Heart left ventricle (tissue), 13 donors: Measurements from ENCODE around the gene SLCO3A1.

Experiments
- POLR2A ChIP-seq, 2 donors: fragments of 450-650 bp; IDR thresholded peaks; one replicate each; pipeline ENCODE4 v1.6.1; 2017; ENCODE audit warnings: antibody characterized with exemption in 2 of 2, mild to moderate bottlenecking in 2 of 2, moderate library complexity in 2 of 2
- TF ChIP-seq, protein P1 (sequence below), 12 donors: fragments of 200-600 bp; sonication (generic) in 4 of 12; IDR thresholded peaks; one replicate each; pipeline versions ENCODE4 v1.5.0 to v1.8.0; 2018 to 2022; ENCODE audit warnings: antibody characterized with exemption in 12 of 12, mild to moderate bottlenecking in 5 of 12
- donor health status: ischemic (EF 13 %, LVEDD 7.1; RV severe dilation, severe dysfunction).
- donor health status: DM: no; HTN: yes; CAD: no.
- donor health status: DM: no; HTN: no; CAD: no.
- donor health status: ischemic (EF 25% LVEDD 6.9; RV normal size, moderate dysfunction).
- donor health status: ischemic (EF 25% LVEDD 5.7; RV mildly dilated, moderate dysfunction).
- donor health status: ischemic (EF 35%, LVEDD 5.7; RV mildly dilated, moderate dysfunction).
- donor health status: nonischemic (EF 11% LVEDD 7.7; RV severe dilation, severe dysfunction).
- donor health status: DM: yes; HTN: yes; CAD: no.
- donor health status: PGD.
- donor health status: ischemic (EF 29% LVEDD 5.4; RV normal size, mild dysfunction).
- donor health status: nonischemic (EF 23%, LVEDD 6.1; RV moderate dilation, normal function).

DNA sequence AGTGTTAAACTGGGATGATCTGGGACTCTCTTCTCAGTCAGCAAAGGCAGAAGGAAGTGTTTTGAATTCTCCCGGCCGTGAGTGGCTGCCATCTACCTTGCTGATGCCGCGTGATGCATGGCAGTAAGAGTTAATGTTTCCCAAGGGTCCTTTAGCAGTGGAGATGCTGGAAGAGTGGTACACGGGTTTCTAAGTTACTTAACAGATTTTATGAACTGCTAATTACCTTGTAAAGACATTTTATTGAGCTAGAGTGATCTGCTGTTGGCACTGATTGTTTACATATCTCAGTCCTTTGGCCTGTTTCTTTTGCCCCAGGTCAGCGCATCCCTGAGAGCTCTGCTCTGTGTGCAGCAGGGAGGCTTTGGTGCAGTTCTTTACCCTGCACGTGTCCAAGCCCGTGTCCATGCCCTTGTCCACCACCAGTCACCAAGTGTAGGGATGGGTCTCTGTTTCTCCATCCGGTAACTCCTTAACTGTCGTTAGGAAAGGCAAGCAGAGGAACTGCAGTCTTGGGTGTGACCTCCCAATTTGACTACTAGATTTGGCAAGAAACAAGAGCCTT, 172.3 kb downstream of the SLCO3A1 start:
- TF ChIP-seq, protein P1, sequence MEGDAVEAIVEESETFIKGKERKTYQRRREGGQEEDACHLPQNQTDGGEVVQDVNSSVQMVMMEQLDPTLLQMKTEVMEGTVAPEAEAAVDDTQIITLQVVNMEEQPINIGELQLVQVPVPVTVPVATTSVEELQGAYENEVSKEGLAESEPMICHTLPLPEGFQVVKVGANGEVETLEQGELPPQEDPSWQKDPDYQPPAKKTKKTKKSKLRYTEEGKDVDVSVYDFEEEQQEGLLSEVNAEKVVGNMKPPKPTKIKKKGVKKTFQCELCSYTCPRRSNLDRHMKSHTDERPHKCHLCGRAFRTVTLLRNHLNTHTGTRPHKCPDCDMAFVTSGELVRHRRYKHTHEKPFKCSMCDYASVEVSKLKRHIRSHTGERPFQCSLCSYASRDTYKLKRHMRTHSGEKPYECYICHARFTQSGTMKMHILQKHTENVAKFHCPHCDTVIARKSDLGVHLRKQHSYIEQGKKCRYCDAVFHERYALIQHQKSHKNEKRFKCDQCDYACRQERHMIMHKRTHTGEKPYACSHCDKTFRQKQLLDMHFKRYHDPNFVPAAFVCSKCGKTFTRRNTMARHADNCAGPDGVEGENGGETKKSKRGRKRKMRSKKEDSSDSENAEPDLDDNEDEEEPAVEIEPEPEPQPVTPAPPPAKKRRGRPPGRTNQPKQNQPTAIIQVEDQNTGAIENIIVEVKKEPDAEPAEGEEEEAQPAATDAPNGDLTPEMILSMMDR (IDR thresholded peaks at IDR 0.05): no peak
- no peak for TF ChIP-seq POLR2A (IDR thresholded peaks at IDR 0.05)
